KMS-11 (cell line): ENCODE results near the gene EPS8L1.
"Not testable (repeated sequence)": the region's sequence is repeated elsewhere in the genome, so short reads cannot be mapped to it uniquely, and the experiment has no call there.

Source experiments
- H2AFZ ChIP-seq: fragments of 200-600 bp; sonication (generic); 2 replicates; pipeline ENCODE4 v1.6.1; 2016; ENCODE audit warnings: antibody characterized with exemption, mixed run types, low read depth
- H3K27ac ChIP-seq: fragments of 200-600 bp; sonication (generic); 2 replicates; pipeline ENCODE4 v1.6.1; 2016; ENCODE audit warnings: mild to moderate bottlenecking, mixed run types
- H3K27me3 ChIP-seq: fragments of 200-600 bp; sonication (generic); 2 replicates; pipeline ENCODE4 v1.6.1; 2017; ENCODE audit warnings: mild to moderate bottlenecking, low read depth, mixed run types, moderate library complexity; ENCODE audit not compliant: insufficient read depth
- H3K36me3 ChIP-seq: fragments of 200-600 bp; sonication (generic); 2 replicates; pipeline ENCODE4 v1.6.1; 2017; ENCODE audit warnings: mild to moderate bottlenecking, mixed run types; ENCODE audit not compliant: insufficient read depth
- H3K4me1 ChIP-seq: fragments of 200-600 bp; sonication (generic); 2 replicates; pipeline ENCODE4 v1.6.1; 2016; ENCODE audit warnings: mild to moderate bottlenecking, low read depth, mixed run types; ENCODE audit not compliant: poor library complexity, severe bottlenecking
- H3K4me2 ChIP-seq: fragments of 200-600 bp; sonication (generic); 2 replicates; pipeline ENCODE4 v1.7.0; 2016; ENCODE audit warnings: mild to moderate bottlenecking, mixed run types
- H3K4me3 ChIP-seq: fragments of 200-600 bp; sonication (generic); IDR thresholded peaks from 2 replicates; pipeline ENCODE4 v1.6.1; 2017; ENCODE audit warnings: low read depth, low read length, mixed read lengths; ENCODE audit not compliant: insufficient read depth
- H3K79me2 ChIP-seq: fragments of 200-600 bp; sonication (generic); 2 replicates; pipeline ENCODE4 v1.6.1; 2016; ENCODE audit warnings: low read depth, mixed run types; ENCODE audit not compliant: insufficient read depth
- H3K9ac ChIP-seq: fragments of 200-600 bp; sonication (generic); 2 replicates; pipeline ENCODE4 v1.6.1; 2016; ENCODE audit warnings: mild to moderate bottlenecking, mixed run types
- H4K20me1 ChIP-seq: fragments of 200-600 bp; sonication (generic); 2 replicates; pipeline ENCODE4 v1.6.1; 2016; ENCODE audit warnings: mild to moderate bottlenecking, mixed run types; ENCODE audit not compliant: insufficient read depth
- CTCF ChIP-seq: fragments of 200-600 bp; sonication (generic); conservative IDR thresholded peaks from 2 replicates; pipeline ENCODE4 v1.6.1; 2017; ENCODE audit warnings: low read depth, mild to moderate bottlenecking, antibody characterized with exemption, low read length, moderate library complexity, mixed read lengths

Gene EPS8L1

DNA sequence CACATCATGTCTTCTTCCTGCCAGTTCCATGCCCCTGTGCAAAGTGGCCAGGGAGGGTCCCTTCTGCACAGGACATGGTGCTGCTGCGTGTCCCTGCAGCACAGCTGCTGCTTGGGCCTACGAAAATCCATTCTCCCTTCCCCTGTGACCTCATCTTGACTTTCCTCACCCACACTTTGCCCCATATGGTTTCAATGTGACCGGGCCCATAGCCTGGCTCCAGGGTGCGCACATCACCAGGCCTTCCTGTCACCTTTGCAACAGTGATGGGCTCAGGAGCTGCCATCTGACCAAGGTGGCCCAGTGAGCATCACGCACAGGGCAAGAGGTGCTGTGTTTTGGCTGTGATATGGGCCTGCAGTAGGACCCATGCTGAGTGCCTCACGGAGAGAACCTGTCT, 30.9 kb downstream of the EPS8L1 start:
- no peaks in the 10 kb centered on the region for H4K20me1 ChIP-seq
- no peaks in the 10 kb centered on the region for H3K27me3 ChIP-seq
- no peaks in the 10 kb centered on the region for H3K4me1 ChIP-seq
- no peak overlapping the region for H3K4me2 ChIP-seq
- H3K27ac ChIP-seq: no peak overlapping the region
- no peaks in the 10 kb centered on the region for H3K36me3 ChIP-seq
- no peaks in the 10 kb centered on the region for H3K79me2 ChIP-seq
- no peak for TF ChIP-seq CTCF
- no peak overlapping the region for H3K4me3 ChIP-seq
- no peak overlapping the region for H3K9ac ChIP-seq
- H2AFZ ChIP-seq: no peak overlapping the region

DNA sequence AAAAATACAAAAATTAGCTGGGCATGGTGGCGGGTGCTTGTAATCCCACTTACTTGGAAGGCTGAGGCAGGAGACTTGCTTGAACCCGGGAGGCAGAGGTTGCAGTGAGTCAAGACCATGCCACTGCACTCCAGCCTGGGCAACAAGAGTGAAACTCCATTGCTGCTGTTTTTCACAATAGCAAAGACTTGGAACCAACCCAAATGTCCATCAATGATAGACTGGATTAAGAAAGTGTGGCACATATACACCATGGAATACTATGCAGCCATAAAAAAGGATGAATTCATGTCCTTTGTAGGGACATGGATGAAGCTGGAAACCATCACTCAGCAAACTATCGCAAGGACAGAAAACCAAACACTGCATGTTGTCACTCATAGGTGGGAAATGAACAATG, 31.6 kb downstream of the EPS8L1 start:
- H3K36me3 ChIP-seq: not testable (repeated sequence)

DNA sequence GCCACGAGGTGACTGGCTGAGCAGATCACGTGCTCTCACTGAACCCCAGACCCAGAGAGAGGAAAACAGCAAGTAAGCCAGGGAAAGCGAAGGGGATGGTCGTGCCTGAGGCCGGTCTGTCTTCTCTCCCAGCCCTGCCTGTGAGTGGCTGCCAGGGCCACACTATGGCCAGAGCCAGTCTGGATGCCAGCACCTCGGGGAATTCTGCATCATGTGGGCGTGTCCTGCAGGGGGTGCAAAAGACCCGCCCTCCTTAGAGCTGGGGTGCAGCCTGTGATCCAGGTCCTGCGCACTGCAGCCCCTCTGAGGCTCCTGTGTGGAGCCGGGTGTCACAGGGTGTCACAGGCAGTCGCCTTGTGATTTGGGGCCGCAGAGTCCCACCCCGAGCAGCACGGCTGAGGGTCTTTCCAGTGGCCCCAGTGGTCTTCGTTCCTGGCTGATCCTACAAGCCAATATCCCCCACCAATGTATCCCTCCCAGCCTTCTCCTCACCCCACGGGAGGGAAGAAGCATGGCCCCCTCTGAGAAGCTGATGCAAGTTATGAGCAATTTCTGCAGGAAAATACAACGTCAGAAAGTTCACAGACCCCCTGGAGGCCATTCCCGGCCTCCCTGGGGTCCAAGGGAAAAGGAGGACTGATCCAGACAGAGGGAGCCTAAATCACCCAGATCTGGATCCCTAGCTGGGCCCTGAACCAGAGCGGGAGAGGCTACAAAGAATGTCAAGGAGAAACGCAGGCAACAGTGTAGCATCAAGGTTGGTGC, 34.0 kb downstream of the EPS8L1 start:
- Histone ChIP-seq H3K4me2 (no peak overlapping the region), H4K20me1 (no peaks in the 10 kb centered on the region), H3K27me3 (no peaks in the 10 kb centered on the region), H3K79me2 (peaks cover 16% of the 10 kb centered on the region; the same call in 1 of the 2 replicates), H3K9ac (no peak overlapping the region), H3K4me1 (no peaks in the 10 kb centered on the region), H2AFZ (no peak overlapping the region), H3K27ac (no peak overlapping the region), H3K4me3 (no peak overlapping the region), H3K36me3 (no peaks in the 10 kb centered on the region)
- no peak for TF ChIP-seq CTCF

More for the DNA sequence above, 31.6 kb downstream of the EPS8L1 start:
- H3K79me2 ChIP-seq, H3K27ac ChIP-seq, H3K4me2 ChIP-seq, H3K4me1 ChIP-seq, H3K9ac ChIP-seq, H2AFZ ChIP-seq, H3K4me3 ChIP-seq, H3K27me3 ChIP-seq, H4K20me1 ChIP-seq: not testable (repeated sequence)

- H3K27ac ChIP-seq: no peak overlapping the region
- TF ChIP-seq CTCF: no peak
- H3K4me1 ChIP-seq: peaks cover 6% of the 10 kb centered on the region
- no peak overlapping the region for H3K9ac ChIP-seq
- no peaks in the 10 kb centered on the region for H4K20me1 ChIP-seq
- no peak overlapping the region for H3K4me2 ChIP-seq
- no peaks in the 10 kb centered on the region for H3K27me3 ChIP-seq
- H3K4me3 ChIP-seq: no peak overlapping the region
- H3K36me3 ChIP-seq: no peaks in the 10 kb centered on the region
- H2AFZ ChIP-seq: no peak overlapping the region
- peaks cover 33% of the 10 kb centered on the region for H3K79me2 ChIP-seq
Measured at GRCh38 chr19:55111238-55111831, 35.7 kb downstream of the EPS8L1 start.

- Histone ChIP-seq H3K4me2 (no peak overlapping the region), H3K9ac (no peak overlapping the region), H3K4me1 (peaks cover 6% of the 10 kb centered on the region), H4K20me1 (no peaks in the 10 kb centered on the region), H3K36me3 (no peaks in the 10 kb centered on the region), H2AFZ (no peak overlapping the region), H3K27ac (no peak overlapping the region), H3K4me3 (no peak overlapping the region), H3K79me2 (peaks cover 40% of the 10 kb centered on the region), H3K27me3 (no peaks in the 10 kb centered on the region)
- TF ChIP-seq CTCF: no peak
Measured at GRCh38 chr19:55112246-55112776, 36.6 kb downstream of the EPS8L1 start.
